Endothelial cell of umbilical vein (primary cell): ENCODE data around the gene DESI2. TPM values are rescaled to one million over a fixed set of nuclear protein-coding genes. Genes with fewer than 3 reads are reported as not detected.

Source experiments
- BruUV-seq: library from RNA; stranded (reverse); fragments of 400-500 nt; replicated peaks from 2 replicates; lab custom pipeline; 2021; lab: Mats Ljungman, UMichigan
- CTCF ChIA-PET: fragments of 300-600, 350-600 bp; sonication (Branson Sonifier 250); formaldehyde crosslinking; loops from one replicate; lab custom pipeline; 2021; ENCODE audit warnings: antibody characterized with exemption, inconsistent platforms; lab: Charles Lee
- POLR2A ChIA-PET: fragments of 300-600, 350-600 bp; sonication (Branson Sonifier 250); formaldehyde crosslinking; loops from one replicate; lab custom pipeline; 2021; ENCODE audit warnings: antibody characterized with exemption, inconsistent platforms; lab: Charles Lee
- DNase-seq: peaks from one replicate; pipeline ENCODE4 v3.0.0-alpha.2; 2011; ENCODE audit warnings: low read depth, low spot score
- FAIRE-seq: peaks from 2 replicates; lab custom pipeline; 2011; peaks lifted over from hg19 to GRCh38; lab: Jason Lieb, UNC
- H2AFZ ChIP-seq: 2 replicates; pipeline ENCODE4 v1.6.0; 2012; ENCODE audit warnings: low read depth, low read length, control low read depth, inconsistent platforms
- H3K27ac ChIP-seq: 2 replicates; pipeline ENCODE4 v1.5.1; 2011; ENCODE audit warnings: low read depth, mild to moderate bottlenecking, control low read depth, low read length, moderate library complexity; ENCODE audit not compliant: insufficient read depth
- H3K27me3 ChIP-seq, 2 experiments: 2 replicates each; pipeline versions ENCODE4 v1.6.0 to v1.6.1; 2011; ENCODE audit warnings: low read length in 2 of 2, mixed read lengths in 1 of 2; ENCODE audit not compliant: control insufficient read depth in 2 of 2, insufficient read depth in 2 of 2
- H3K36me3 ChIP-seq, 2 experiments: 2 replicates in 1 of 2; 3 replicates in 1 of 2; pipeline ENCODE4 v1.5.1; 2011; ENCODE audit warnings: low read length in 2 of 2, mild to moderate bottlenecking in 1 of 2, moderate library complexity in 1 of 2; ENCODE audit not compliant: control insufficient read depth in 2 of 2, insufficient read depth in 2 of 2; ENCODE audit errors: extremely low read depth in 1 of 2
- H3K4me1 ChIP-seq: 3 replicates; pipeline ENCODE4 v1.5.1; 2011; ENCODE audit warnings: mild to moderate bottlenecking, low read length; ENCODE audit not compliant: control insufficient read depth, insufficient read depth; ENCODE audit errors: extremely low read depth
- H3K4me2 ChIP-seq: 2 replicates; pipeline ENCODE4 v1.6.1; 2011; ENCODE audit warnings: low read length, control low read depth, mixed read lengths; ENCODE audit not compliant: insufficient read depth
- H3K4me3 ChIP-seq, 3 experiments: fragments of 200-600 bp in 1 of 3; sonication (generic), shearing (Covaris generic) in 1 of 3; replicated peaks in 1 of 3; 2 replicates each; pipeline ENCODE4 v1.5.1; 2011 to 2016; ENCODE audit warnings: control low read depth in 3 of 3, low read length in 3 of 3, mild to moderate bottlenecking in 2 of 3, inconsistent platforms in 1 of 3, low read depth in 1 of 3, moderate library complexity in 1 of 3; ENCODE audit not compliant: insufficient read depth in 1 of 3
- H3K79me2 ChIP-seq: 2 replicates; pipeline ENCODE4 v1.6.0; 2012; ENCODE audit warnings: low read length, inconsistent platforms; ENCODE audit not compliant: control insufficient read depth, insufficient read depth
- H3K9ac ChIP-seq: replicated peaks from 2 replicates; pipeline ENCODE3; 2011; ENCODE audit warnings: low read length, control low read depth; ENCODE audit not compliant: insufficient read depth; ENCODE audit errors: extremely low read depth
- H3K9me1 ChIP-seq: replicated peaks from 3 replicates; pipeline ENCODE4 v1.6.0; 2011; ENCODE audit warnings: mild to moderate bottlenecking, low read length; ENCODE audit not compliant: control insufficient read depth, insufficient read depth; ENCODE audit errors: extremely low read depth
- H3K9me3 ChIP-seq: replicated peaks from 2 replicates; pipeline ENCODE4 v1.5.1; 2012; ENCODE audit warnings: low read length, inconsistent platforms; ENCODE audit not compliant: control insufficient read depth, insufficient read depth
- H4K20me1 ChIP-seq: replicated peaks from 2 replicates; pipeline ENCODE3; 2011; ENCODE audit warnings: mild to moderate bottlenecking, low read length; ENCODE audit not compliant: control insufficient read depth, insufficient read depth; ENCODE audit errors: extremely low read depth
- EZH2 ChIP-seq: IDR thresholded peaks from 2 replicates; pipeline ENCODE4 v1.6.1; 2012; ENCODE audit warnings: borderline replicate concordance, low read depth, mild to moderate bottlenecking, moderate library complexity, low read length, inconsistent platforms; ENCODE audit not compliant: severe bottlenecking
- FOS ChIP-seq: IDR thresholded peaks from 2 replicates; pipeline ENCODE4 v1.6.1; 2011; ENCODE audit warnings: mild to moderate bottlenecking, low read length, moderate library complexity, borderline replicate concordance; ENCODE audit not compliant: insufficient read depth
- GATA2 ChIP-seq: IDR thresholded peaks from 2 replicates; pipeline ENCODE4 v1.7.0; 2011; ENCODE audit warnings: low read depth, mild to moderate bottlenecking, moderate library complexity, mixed read lengths, low read length; ENCODE audit not compliant: insufficient read length, insufficient read depth
- JUN ChIP-seq: IDR thresholded peaks from 2 replicates; pipeline ENCODE4 v1.6.1; 2011; ENCODE audit warnings: borderline replicate concordance, low read depth; ENCODE audit not compliant: insufficient read length, insufficient read depth
- MYC ChIP-seq: IDR thresholded peaks from one replicate; pipeline ENCODE4 v1.6.1; 2011; ENCODE audit warnings: mild to moderate bottlenecking, low read depth, low read length
- POLR2A ChIP-seq: IDR thresholded peaks from 2 replicates; pipeline ENCODE4 v1.6.1; 2012; ENCODE audit warnings: low read depth, mild to moderate bottlenecking, control low read depth, low read length
- POLR2AphosphoS5 ChIP-seq: IDR thresholded peaks from 2 replicates; pipeline ENCODE4 v1.6.1; 2012; ENCODE audit warnings: low read depth, mild to moderate bottlenecking, control low read depth, low read length, moderate library complexity; ENCODE audit not compliant: insufficient read depth
- dilution Hi-C: fragments of 300-500 bp; cut with MboI; formaldehyde crosslinking; loops from one replicate; pipeline ENCODE4 v1.15.0; 2019; ENCODE audit warnings: low sequenced_read_pairs; ENCODE audit not compliant: extremely low pct_ligation_motif_present
- intact Hi-C: fragments of 100-400 bp; cut with micrococcal nuclease; formaldehyde crosslinking; loops from one replicate; pipeline ENCODE4 v1.10.0; 2022
- polyA plus RNA-seq, 4 experiments: library from polyadenylated mRNA; depleted of rRNA in 3 of 4; stranded (reverse) in 3 of 4; unstranded in 1 of 4; fragments of >200 nt; gene quantifications; 2 replicates each; pipeline versions ENCODE4 v1.2.1 to v1.2.3, GENCODE V29; 2011 to 2012; ENCODE audit warnings: missing spikeins in 1 of 4
- total RNA-seq: library from RNA; stranded (reverse); gene quantifications from 2 replicates; pipeline ENCODE4 v1.2.3, GENCODE V29; 2021
- TF ChIP-seq, protein P1 (sequence below), 2 donors: IDR thresholded peaks; 1 replicate in 1 of 2; 2 replicates in 1 of 2; pipeline ENCODE4 v1.5.1; 2011; ENCODE audit warnings: low read length in 2 of 2, mild to moderate bottlenecking in 2 of 2, moderate library complexity in 2 of 2, control low read depth in 1 of 2, inconsistent platforms in 1 of 2, low read depth in 1 of 2; ENCODE audit not compliant: insufficient read depth in 1 of 2; ENCODE audit errors: extremely low read depth in 1 of 2
- TF ChIP-seq, protein P2 (sequence below): IDR thresholded peaks from 2 replicates; pipeline ENCODE4 v1.6.1; 2011; ENCODE audit not compliant: insufficient read depth, insufficient read length

The DESI2 gene
- total and polyA plus RNA-seq, 2 donors (not counting 3 experiments of a cell fraction or from before 2014, with no cell fraction given): 22.9 to 37.2 TPM

DNA sequence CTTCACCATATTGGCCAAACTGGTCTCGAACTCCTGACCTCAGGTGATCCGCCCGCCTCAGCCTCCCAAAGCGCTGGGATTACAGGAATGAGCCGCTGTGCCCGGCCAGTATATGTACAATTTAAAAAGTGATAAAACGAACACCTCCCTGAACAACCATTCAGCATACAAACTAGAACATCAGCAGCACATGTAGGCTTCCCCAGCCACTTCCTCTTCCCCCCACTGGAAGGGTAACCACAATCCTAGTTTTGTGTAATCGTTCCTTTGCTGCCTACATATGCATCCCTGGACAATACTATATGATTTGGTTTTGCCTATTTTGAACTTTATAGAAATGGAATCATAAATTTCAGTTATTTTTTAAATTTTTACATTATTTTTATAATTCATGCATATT lies 60.4 kb downstream of the DESI2 start:
- no peak overlapping the region for H3K27ac ChIP-seq
- dilution Hi-C loops (no loop called here), intact Hi-C loops (no loop called here)
- DNase-seq (no peak), FAIRE-seq (no peak)
- BruUV-seq: no TSS peak
- TF ChIP-seq GATA2 (no peak), POLR2A (no peak), MYC (no peak), JUN (no peak), EZH2 (no peak), FOS (no peak), POLR2AphosphoS5 (no peak)
- TF ChIP-seq, protein P1, sequence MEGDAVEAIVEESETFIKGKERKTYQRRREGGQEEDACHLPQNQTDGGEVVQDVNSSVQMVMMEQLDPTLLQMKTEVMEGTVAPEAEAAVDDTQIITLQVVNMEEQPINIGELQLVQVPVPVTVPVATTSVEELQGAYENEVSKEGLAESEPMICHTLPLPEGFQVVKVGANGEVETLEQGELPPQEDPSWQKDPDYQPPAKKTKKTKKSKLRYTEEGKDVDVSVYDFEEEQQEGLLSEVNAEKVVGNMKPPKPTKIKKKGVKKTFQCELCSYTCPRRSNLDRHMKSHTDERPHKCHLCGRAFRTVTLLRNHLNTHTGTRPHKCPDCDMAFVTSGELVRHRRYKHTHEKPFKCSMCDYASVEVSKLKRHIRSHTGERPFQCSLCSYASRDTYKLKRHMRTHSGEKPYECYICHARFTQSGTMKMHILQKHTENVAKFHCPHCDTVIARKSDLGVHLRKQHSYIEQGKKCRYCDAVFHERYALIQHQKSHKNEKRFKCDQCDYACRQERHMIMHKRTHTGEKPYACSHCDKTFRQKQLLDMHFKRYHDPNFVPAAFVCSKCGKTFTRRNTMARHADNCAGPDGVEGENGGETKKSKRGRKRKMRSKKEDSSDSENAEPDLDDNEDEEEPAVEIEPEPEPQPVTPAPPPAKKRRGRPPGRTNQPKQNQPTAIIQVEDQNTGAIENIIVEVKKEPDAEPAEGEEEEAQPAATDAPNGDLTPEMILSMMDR (IDR thresholded peaks at IDR 0.05; ENCODE audit: extremely low read depth in 1 of 2, insufficient read depth in 1 of 2, low read depth in 1 of 2, low read length in 2 of 2): no peak
- TF ChIP-seq, protein P2, sequence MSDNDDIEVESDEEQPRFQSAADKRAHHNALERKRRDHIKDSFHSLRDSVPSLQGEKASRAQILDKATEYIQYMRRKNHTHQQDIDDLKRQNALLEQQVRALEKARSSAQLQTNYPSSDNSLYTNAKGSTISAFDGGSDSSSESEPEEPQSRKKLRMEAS: no peak
- no peaks in the 10 kb centered on the region for H4K20me1 ChIP-seq
- H3K79me2 ChIP-seq: no peaks in the 10 kb centered on the region
- CTCF ChIA-PET: interaction anchor here (1.4 kb wide), 1 partner anchor 11 kb away, joined by 3 read pairs; no protein-coding TSS in a partner anchor
- H3K4me2 ChIP-seq: no peak overlapping the region
- no peaks in the 10 kb centered on the region for H3K36me3 ChIP-seq
- no peaks in the 10 kb centered on the region for H3K27me3 ChIP-seq
- no peak overlapping the region for H3K9ac ChIP-seq
- H2AFZ ChIP-seq: no peak overlapping the region
- POLR2A ChIA-PET: no interaction called here
- H3K9me1 ChIP-seq: no peaks in the 10 kb centered on the region
- no peaks in the 10 kb centered on the region for H3K4me1 ChIP-seq
- no peaks in the 10 kb centered on the region for H3K9me3 ChIP-seq
- H3K4me3 ChIP-seq: no peak overlapping the region
